ENCODE data around the gene TSPAN14. TPM values are rescaled to one million over a fixed set of nuclear protein-coding genes. Genes with fewer than 3 reads are reported as not detected.
A peak's percentile ranks its signal among the peaks of the same experiment; 100 is the strongest.

TSPAN14 gene
- total RNA-seq, 1 experiment from 2014 or later = 46.8 TPM

DNA sequence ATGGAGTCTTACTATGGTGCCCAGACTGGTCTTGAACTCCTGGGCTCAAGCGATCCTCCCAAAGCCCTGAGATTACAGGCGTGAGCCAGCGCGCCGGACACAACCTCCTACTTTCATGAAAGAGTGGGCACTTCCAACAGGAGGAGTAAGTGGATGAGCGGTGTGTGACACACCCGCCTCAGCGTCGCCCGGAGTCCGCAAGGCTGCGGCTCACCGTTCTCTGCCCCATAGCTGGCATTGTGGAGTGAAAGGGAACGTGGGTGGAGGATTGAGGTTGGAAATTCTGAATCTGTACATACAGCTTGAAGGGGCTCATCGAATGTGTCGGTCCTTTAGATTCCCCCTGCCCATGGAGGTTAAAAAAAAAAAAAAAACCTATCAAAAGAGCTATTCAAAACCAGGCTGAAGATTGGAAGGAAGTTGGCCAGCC lies 46.3 kb upstream of the TSPAN14 start:
- Histone ChIP-seq H3K18ac (ENCODE audit: insufficient read length, low read depth, low read length) (peak overlapping the region; percentile 16), H3K9me3 (ENCODE audit: control insufficient read depth, low read depth, low read length) (no peaks in the 10 kb centered on the region), H3K4me1 (ENCODE audit: insufficient read depth, low read length) (no peaks in the 10 kb centered on the region), H4K8ac (replicated peaks; ENCODE audit: insufficient read length, low read depth, low read length) (no peak overlapping the region), H3K14ac (ENCODE audit: insufficient read depth, low read length) (peak overlapping the region; percentile 19; the same call in 1 of the 2 replicates), H4K20me1 (ENCODE audit: control insufficient read depth, insufficient read depth, insufficient read length) (no peaks in the 10 kb centered on the region), H3K4me2 (ENCODE audit: insufficient read depth, insufficient read length, low read length) (peak overlapping the region; percentile 57), H3K23me2 (ENCODE audit: insufficient read length, low read depth, low read length, poor library complexity, severe bottlenecking) (peaks cover 8% of the 10 kb centered on the region), H2BK120ac (ENCODE audit: low read depth, low read length, poor library complexity, severe bottlenecking) (no peak overlapping the region), H4K91ac (ENCODE audit: insufficient read length, low read depth, low read length) (no peak overlapping the region), H4K5ac (ENCODE audit: insufficient read length, low read depth, low read length) (no peak overlapping the region), H2BK15ac (ENCODE audit: low read depth, low read length) (no peak overlapping the region), H3K27me3 (ENCODE audit: insufficient read depth, low read length) (peaks cover 4% of the 10 kb centered on the region; the same call in 1 of the 2 replicates), H2AFZ (ENCODE audit: low read length) (peak overlapping the region; percentile 9), H3K23ac (ENCODE audit: insufficient read length, low read depth, low read length) (no peak overlapping the region), H2BK12ac (ENCODE audit: insufficient read length, low read depth, low read length) (no peak overlapping the region), H3K9ac (ENCODE audit: extremely low read depth, insufficient read length, low read length) (peak overlapping the region; percentile 28), H3T11ph (ENCODE audit: low read length) (no peak overlapping the region), H2AK5ac (ENCODE audit: insufficient read length, low read length) (no peak overlapping the region), H3K79me2 (ENCODE audit: insufficient read depth, low read length) (no peaks in the 10 kb centered on the region), H3K79me1 (ENCODE audit: insufficient read depth, low read depth, low read length, poor library complexity, severe bottlenecking) (no peaks in the 10 kb centered on the region), H3K56ac (ENCODE audit: insufficient read length, low read depth, low read length) (no peak overlapping the region), H2BK5ac (ENCODE audit: insufficient read length, low read length) (no peak overlapping the region), H3K4ac (ENCODE audit: low read depth, low read length) (no peak overlapping the region), H2BK20ac (ENCODE audit: low read depth, low read length, poor library complexity, severe bottlenecking) (no peak overlapping the region), H3K27ac (ENCODE audit: insufficient read length, low read depth, low read length) (no peak overlapping the region)
- peaks cover 31% of the 10 kb centered on the region for H3K27me3 Mint-ChIP-seq (ENCODE audit: low read depth)
- WGBS (ENCODE audit: extremely low coverage, insufficient read length, low lambda C conversion rate) = no CpG with 5 or more reads among the region's 16 CpGs
- no peaks in the 10 kb centered on the region for H3K9me3 Mint-ChIP-seq
- peak overlapping the region in 2 of 3 experiments; percentile 74 to 90; a peak in 2 of 7 replicates for H3K27ac Mint-ChIP-seq
- peaks cover 2 to 11% (median 3%) of the 10 kb centered on the region in 3 experiments; a peak in 3 of 7 replicates for H3K36me3 Mint-ChIP-seq (ENCODE audit: insufficient read depth in 1 of 3, low read depth in 3 of 3)
- TF ChIP-seq, protein P1, sequence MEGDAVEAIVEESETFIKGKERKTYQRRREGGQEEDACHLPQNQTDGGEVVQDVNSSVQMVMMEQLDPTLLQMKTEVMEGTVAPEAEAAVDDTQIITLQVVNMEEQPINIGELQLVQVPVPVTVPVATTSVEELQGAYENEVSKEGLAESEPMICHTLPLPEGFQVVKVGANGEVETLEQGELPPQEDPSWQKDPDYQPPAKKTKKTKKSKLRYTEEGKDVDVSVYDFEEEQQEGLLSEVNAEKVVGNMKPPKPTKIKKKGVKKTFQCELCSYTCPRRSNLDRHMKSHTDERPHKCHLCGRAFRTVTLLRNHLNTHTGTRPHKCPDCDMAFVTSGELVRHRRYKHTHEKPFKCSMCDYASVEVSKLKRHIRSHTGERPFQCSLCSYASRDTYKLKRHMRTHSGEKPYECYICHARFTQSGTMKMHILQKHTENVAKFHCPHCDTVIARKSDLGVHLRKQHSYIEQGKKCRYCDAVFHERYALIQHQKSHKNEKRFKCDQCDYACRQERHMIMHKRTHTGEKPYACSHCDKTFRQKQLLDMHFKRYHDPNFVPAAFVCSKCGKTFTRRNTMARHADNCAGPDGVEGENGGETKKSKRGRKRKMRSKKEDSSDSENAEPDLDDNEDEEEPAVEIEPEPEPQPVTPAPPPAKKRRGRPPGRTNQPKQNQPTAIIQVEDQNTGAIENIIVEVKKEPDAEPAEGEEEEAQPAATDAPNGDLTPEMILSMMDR (conservative IDR thresholded peaks at IDR 0.05) = 0 out of 3 replicates have a peak, but pooled peaks have one; percentile 7
- peaks cover 27 to 39% of the 10 kb centered on the region in 2 experiments for H3K4me1 Mint-ChIP-seq
- peak; percentile 57 for DNase-seq
- H3K4me3 Mint-ChIP-seq = peak overlapping the region; percentile 79 to 88
